ENCODE results near the gene ADAMTS7.
A peak's percentile ranks its signal among the peaks of the same experiment; 100 is the strongest.

Gene ADAMTS7

GRCh38 chr15:78715434-78715833 lies 95.8 kb downstream of the ADAMTS7 start:
- TF ChIP-seq, protein P1, sequence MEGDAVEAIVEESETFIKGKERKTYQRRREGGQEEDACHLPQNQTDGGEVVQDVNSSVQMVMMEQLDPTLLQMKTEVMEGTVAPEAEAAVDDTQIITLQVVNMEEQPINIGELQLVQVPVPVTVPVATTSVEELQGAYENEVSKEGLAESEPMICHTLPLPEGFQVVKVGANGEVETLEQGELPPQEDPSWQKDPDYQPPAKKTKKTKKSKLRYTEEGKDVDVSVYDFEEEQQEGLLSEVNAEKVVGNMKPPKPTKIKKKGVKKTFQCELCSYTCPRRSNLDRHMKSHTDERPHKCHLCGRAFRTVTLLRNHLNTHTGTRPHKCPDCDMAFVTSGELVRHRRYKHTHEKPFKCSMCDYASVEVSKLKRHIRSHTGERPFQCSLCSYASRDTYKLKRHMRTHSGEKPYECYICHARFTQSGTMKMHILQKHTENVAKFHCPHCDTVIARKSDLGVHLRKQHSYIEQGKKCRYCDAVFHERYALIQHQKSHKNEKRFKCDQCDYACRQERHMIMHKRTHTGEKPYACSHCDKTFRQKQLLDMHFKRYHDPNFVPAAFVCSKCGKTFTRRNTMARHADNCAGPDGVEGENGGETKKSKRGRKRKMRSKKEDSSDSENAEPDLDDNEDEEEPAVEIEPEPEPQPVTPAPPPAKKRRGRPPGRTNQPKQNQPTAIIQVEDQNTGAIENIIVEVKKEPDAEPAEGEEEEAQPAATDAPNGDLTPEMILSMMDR (IDR thresholded peaks at IDR 0.05; ENCODE audit: control insufficient read depth, insufficient read depth, low read depth, low read length, missing control alignments): no peak
- no peak for DNase-seq (ENCODE audit: low read depth)
- no peak overlapping the region for H3K4me3 ChIP-seq (ENCODE audit: control insufficient read depth, low read depth, low read length)

GRCh38 chr15:78714890-78715289 lies 96.4 kb downstream of the ADAMTS7 start:
- TF ChIP-seq, protein P1 (IDR thresholded peaks at IDR 0.05; ENCODE audit: control insufficient read depth, insufficient read depth, low read depth, low read length, missing control alignments): no peak
- no peak overlapping the region for H3K4me3 ChIP-seq (ENCODE audit: control insufficient read depth, low read depth, low read length)
- DNase-seq (ENCODE audit: low read depth): no peak

DNA sequence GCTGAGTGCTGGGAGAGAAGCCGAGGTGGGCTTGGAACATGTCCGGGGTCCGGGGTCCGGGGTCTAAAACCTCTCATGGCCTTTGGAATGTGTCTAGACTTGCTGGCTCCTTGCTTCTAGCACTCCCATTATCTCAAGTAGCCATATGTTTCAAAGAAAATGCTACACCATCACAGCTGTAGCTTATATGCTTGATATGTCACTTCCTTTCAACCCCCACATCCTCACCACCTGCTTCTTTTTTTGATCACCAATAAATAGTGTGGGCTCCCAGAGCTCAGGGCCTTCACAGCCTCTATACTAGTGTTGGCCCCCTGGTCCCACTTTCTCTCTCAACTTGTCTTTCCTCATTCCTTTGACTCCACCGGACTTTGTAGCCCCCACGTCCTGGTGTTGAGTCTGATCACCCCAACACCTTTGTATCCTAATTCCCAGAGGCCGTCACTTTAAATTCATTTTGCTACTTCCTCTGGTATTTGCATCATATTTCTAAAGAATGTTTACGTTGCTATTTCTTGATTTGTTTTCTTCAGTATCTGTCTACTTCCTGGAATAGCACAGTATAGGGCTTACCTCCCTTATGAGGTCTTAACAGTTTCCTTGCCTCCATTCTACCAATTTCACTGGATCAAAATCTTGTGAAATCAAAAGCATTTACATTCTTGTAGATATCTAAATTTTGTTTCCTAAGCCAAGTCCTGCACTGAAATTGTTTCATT lies 98.3 kb downstream of the ADAMTS7 start:
- H3K4me3 ChIP-seq (ENCODE audit: control insufficient read depth, low read depth, low read length): no peak overlapping the region
- TF ChIP-seq, protein P1 (IDR thresholded peaks at IDR 0.05; ENCODE audit: control insufficient read depth, insufficient read depth, low read depth, low read length, missing control alignments): no peak
- DNase-seq (ENCODE audit: low read depth): no peak

- TF ChIP-seq, protein P1 (IDR thresholded peaks at IDR 0.05; ENCODE audit: control insufficient read depth, insufficient read depth, low read depth, low read length, missing control alignments): no peak
- no peak overlapping the region for H3K4me3 ChIP-seq (ENCODE audit: control insufficient read depth, low read depth, low read length)
- no peak for DNase-seq (ENCODE audit: low read depth)
Observed at GRCh38 chr15:78711638-78712037, 99.6 kb downstream of the ADAMTS7 start.

DNA sequence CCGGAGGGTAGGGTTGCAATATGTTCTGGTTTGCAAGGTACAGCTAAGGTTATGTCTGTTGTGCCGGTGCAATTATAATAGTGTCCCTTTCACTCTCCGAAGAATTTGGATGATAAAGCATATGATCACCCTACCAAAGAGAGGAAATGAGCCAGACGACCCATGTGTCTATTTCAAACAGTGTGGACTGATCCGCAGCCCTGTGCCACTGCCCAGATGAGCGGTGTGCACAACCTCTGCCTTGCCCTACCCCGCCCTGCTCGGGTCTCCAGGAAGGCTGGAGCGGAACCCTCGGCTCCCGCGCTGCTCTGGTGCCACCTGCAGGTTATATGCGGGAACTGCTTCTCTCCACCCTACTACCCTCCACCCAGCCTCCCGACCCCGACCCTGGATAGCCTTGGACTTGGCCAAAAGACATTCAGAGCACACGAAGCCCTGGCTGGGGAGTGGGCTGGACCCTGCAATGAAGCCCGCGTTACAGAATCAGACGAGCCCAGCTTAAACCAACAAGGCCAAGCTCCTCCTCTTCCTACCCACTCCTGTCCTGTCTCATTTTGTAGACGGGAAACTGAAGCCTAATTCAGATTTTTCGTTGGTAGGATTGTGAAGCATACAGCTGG lies 101.9 kb downstream of the ADAMTS7 start:
- peak overlapping the region; percentile 19 for H3K4me3 ChIP-seq (ENCODE audit: control insufficient read depth, low read depth, low read length)
- no peak for DNase-seq (ENCODE audit: low read depth)
- TF ChIP-seq, protein P1 (IDR thresholded peaks at IDR 0.05; ENCODE audit: control insufficient read depth, insufficient read depth, low read depth, low read length, missing control alignments): peak; percentile 92

Measured in AG09309 (cell line).